ENCODE data around the gene NOP53. TPM values are rescaled to one million over a fixed set of nuclear protein-coding genes. Genes with fewer than 3 reads are reported as not detected.
"Not testable (repeated sequence)": the region's sequence is repeated elsewhere in the genome, so short reads cannot be mapped to it uniquely, and the experiment has no call there.

The NOP53 gene
- total RNA-seq, 6 experiments from 2014 or later, result 73.6 to 105 (median 79.4) TPM

DNA sequence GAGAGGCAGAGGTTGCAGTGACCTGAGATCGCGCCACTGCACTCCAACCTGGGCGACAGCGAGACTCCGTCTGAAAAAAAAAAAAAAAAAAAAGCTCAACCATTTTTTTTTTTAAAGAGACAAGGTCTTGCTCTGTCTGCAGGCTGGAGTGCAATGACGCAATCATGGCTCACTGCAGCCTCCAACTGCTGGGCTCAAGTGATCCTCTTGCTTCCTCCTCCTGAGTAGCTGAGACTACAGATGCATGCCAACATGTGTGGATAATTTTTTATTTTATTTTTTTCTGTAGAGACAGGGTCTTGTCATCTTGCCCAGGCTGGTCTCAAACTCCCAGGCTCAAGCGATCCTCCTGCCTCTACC is 21.8 kb upstream of the NOP53 start:
- Histone ChIP-seq H3K36me3 (no peaks in the 10 kb centered on the region), H3K27me3 (no peaks in the 10 kb centered on the region), H3K4me1 (peaks cover 0 to 5% (median 0%) of the 10 kb centered on the region in 4 donors), H3K4me3 (no peak overlapping the region), H3K9me3 (no peaks in the 10 kb centered on the region), H3K27ac (no peak overlapping the region)
- WGBS (ENCODE audit: insufficient coverage, low coverage, low lambda C conversion rate, missing lambda C conversion rate), result 16% methylated on average over 7 of the region's 7 CpGs
- DNase-seq (no peak), ATAC-seq (peak in 3 of 4 donors; percentile 40 to 70 (median 59))
- intact Hi-C loops (cut with DNase I), result no loop called here
- TF ChIP-seq, protein P1, sequence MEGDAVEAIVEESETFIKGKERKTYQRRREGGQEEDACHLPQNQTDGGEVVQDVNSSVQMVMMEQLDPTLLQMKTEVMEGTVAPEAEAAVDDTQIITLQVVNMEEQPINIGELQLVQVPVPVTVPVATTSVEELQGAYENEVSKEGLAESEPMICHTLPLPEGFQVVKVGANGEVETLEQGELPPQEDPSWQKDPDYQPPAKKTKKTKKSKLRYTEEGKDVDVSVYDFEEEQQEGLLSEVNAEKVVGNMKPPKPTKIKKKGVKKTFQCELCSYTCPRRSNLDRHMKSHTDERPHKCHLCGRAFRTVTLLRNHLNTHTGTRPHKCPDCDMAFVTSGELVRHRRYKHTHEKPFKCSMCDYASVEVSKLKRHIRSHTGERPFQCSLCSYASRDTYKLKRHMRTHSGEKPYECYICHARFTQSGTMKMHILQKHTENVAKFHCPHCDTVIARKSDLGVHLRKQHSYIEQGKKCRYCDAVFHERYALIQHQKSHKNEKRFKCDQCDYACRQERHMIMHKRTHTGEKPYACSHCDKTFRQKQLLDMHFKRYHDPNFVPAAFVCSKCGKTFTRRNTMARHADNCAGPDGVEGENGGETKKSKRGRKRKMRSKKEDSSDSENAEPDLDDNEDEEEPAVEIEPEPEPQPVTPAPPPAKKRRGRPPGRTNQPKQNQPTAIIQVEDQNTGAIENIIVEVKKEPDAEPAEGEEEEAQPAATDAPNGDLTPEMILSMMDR (IDR thresholded peaks at IDR 0.05), result no peak
- no peak for TF ChIP-seq POLR2A (IDR thresholded peaks at IDR 0.05)

DNA sequence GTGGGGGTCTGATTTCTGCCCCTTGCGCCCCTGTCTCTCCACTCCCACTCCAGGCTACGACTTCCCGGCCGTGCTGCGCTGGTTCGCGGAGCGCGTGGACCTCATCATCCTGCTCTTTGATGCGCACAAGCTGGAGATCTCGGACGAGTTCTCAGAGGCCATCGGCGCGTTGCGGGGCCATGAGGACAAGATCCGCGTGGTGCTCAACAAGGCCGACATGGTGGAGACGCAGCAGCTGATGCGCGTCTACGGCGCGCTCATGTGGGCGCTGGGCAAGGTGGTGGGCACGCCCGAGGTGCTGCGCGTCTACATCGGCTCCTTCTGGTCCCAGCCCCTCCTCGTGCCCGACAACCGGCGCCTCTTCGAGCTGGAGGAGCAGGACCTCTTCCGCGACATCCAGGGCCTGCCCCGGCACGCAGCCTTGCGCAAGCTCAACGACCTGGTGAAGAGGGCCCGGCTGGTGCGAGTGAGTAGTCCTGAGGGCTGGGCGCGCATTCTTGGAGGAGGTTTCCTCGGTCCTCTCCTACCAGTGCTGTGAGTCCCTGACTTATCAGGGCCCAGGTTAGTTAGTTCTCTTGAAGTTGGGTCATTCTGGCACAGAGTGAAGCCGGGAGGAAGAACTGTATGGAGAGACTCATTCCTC is 19.5 kb upstream of the NOP53 start:
- Histone ChIP-seq H3K36me3 (no peaks in the 10 kb centered on the region), H3K27me3 (no peaks in the 10 kb centered on the region), H3K4me3 (no peak overlapping the region), H3K4me1 (peaks cover 0 to 12% (median 2%) of the 10 kb centered on the region in 4 donors), H3K27ac (no peak overlapping the region), H3K9me3 (no peaks in the 10 kb centered on the region)
- intact Hi-C loops (cut with DNase I), result no loop called here
- WGBS (ENCODE audit: insufficient coverage, low coverage, low lambda C conversion rate, missing lambda C conversion rate), result 90% methylated on average over 26 of the region's 48 CpGs
- no peak for DNase-seq
- no peak for ATAC-seq
- TF ChIP-seq, protein P1 (IDR thresholded peaks at IDR 0.05), result no peak
- no peak for TF ChIP-seq POLR2A (IDR thresholded peaks at IDR 0.05)

DNA sequence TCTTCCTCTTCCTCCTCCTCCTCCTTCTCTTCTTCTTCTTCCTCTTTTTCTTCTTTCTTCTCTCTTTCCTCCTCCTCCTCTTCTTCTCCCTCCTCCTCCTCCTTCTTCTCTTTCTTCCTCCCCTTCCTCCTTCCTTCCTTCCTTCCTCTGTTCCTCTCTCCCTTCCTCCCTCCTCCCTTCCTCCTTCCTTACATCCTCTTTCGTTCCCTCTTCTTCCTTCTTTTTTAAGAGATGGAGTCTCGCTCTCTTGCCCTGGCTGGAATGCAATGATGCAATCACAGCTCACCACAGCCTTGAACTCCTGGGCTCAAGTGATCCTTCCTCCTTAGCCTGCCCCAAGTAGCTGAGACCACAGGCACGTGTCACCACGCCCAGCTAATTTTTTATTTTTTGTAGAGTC is 18.9 kb upstream of the NOP53 start:
- Histone ChIP-seq H3K27me3 (no peaks in the 10 kb centered on the region), H3K4me3 (no peak overlapping the region), H3K36me3 (no peaks in the 10 kb centered on the region), H3K9me3 (no peaks in the 10 kb centered on the region), H3K4me1 (peaks cover 0 to 12% (median 2%) of the 10 kb centered on the region in 4 donors), H3K27ac (no peak overlapping the region)
- WGBS (ENCODE audit: insufficient coverage, low coverage, low lambda C conversion rate, missing lambda C conversion rate), result 51% methylated on average over 4 of the region's 4 CpGs
- no peak for DNase-seq
- intact Hi-C loops (cut with DNase I), result no loop called here
- TF ChIP-seq POLR2A (IDR thresholded peaks at IDR 0.05), result no peak
- TF ChIP-seq, protein P1 (IDR thresholded peaks at IDR 0.05), result no peak
- ATAC-seq, result no peak

DNA sequence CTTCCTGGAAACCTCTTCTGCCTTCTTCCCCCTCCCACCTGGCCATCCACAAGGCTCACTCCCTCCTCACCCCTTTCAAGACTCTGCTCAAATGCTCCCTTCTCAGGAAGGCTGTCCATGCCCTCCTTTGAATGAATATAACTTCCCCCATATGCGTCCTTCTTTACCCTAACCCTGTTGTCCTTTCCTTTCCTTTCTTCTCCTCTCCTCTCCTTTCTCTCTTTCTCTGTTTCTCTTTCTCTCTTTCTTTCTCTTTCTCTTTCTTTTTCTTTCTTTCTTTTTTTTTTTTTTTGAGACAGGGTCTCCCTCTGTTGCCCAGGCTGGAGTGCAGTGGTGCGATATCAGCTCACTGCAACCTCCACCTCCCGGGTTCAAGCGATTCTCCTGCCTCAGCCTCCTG is 17.1 kb upstream of the NOP53 start:
- intact Hi-C loops (cut with DNase I); H3K27me3 ChIP-seq; H3K27ac ChIP-seq; DNase-seq; H3K36me3 ChIP-seq; ATAC-seq; H3K4me3 ChIP-seq; H3K9me3 ChIP-seq: not testable (repeated sequence)
- peaks cover 0 to 12% (median 2%) of the 10 kb centered on the region in 4 donors for H3K4me1 ChIP-seq
- WGBS (ENCODE audit: insufficient coverage, low coverage, low lambda C conversion rate, missing lambda C conversion rate), result 89% methylated on average over 4 of the region's 4 CpGs

DNA sequence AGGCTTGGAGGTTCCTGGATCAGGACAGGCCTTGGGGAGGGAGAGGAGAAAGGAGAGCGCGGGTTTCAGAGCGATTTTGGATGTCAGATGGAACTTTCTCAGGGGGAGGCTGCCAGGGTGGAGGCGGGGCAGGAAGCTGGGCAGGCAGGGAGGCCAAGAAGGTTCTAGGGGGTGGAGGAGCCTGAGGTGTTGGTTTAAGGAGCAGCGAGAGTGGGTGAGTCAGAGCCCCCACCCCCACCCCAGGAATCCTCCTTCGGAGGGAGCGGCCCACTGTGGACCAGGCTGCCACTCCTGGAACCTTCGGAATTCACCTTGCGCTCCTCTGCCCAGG is 15.9 kb upstream of the NOP53 start:
- Histone ChIP-seq H3K4me1 (peaks cover 0 to 9% (median 2%) of the 10 kb centered on the region in 4 donors), H3K27me3 (no peaks in the 10 kb centered on the region), H3K27ac (no peak overlapping the region), H3K9me3 (no peaks in the 10 kb centered on the region), H3K4me3 (no peak overlapping the region), H3K36me3 (no peaks in the 10 kb centered on the region)
- no peak for TF ChIP-seq POLR2A (IDR thresholded peaks at IDR 0.05)
- TF ChIP-seq, protein P1 (IDR thresholded peaks at IDR 0.05), result no peak
- DNase-seq, result no peak
- ATAC-seq, result peak; percentile 34 to 68 (median 44)
- WGBS (ENCODE audit: insufficient coverage, low coverage, low lambda C conversion rate, missing lambda C conversion rate), result 29% methylated on average over 5 of the region's 9 CpGs
- intact Hi-C loops (cut with DNase I), result no loop called here

Data from right lobe of liver (tissue), 6 donors.